Right atrium auricular region (tissue), 2 donors: Measurements from ENCODE around the gene GPC3. TPM values are rescaled to one million over a fixed set of nuclear protein-coding genes. Genes with fewer than 3 reads are reported as not detected.

Source experiments
- DNase-seq: peaks from one replicate; pipeline ENCODE4 v3.0.0-alpha.2; 2019; ENCODE audit warnings: low spot score
- H3K27ac ChIP-seq, 2 donors: fragments of 200-600 bp; sonication (generic); 1 replicate in 1 of 2; 2 replicates in 1 of 2; pipeline ENCODE4 v1.5.1; 2016 to 2019
- H3K27me3 ChIP-seq, 2 donors: fragments of 200-600 bp; sonication (generic); one replicate each; pipeline versions ENCODE4 v1.5.1 to v1.6.0; 2017 to 2019
- H3K36me3 ChIP-seq: fragments of 200-600 bp; sonication (generic); one replicate; pipeline ENCODE4 v1.5.1; 2016
- H3K4me1 ChIP-seq, 2 donors: fragments of 200-600 bp; sonication (generic); one replicate each; pipeline versions ENCODE4 v1.5.1 to v1.6.0; 2017 to 2019
- H3K4me3 ChIP-seq, 2 donors: fragments of 200-600 bp; sonication (generic); 1 replicate in 1 of 2; 2 replicates in 1 of 2; pipeline ENCODE4 v1.5.1; 2017 to 2019; ENCODE audit warnings: mild to moderate bottlenecking in 1 of 2, moderate library complexity in 1 of 2
- H3K9me3 ChIP-seq, 2 donors: fragments of 200-600 bp; sonication (generic); one replicate each; pipeline ENCODE4 v1.5.1; 2019
- CTCF ChIP-seq, 2 donors: fragments of 200-600 bp; sonication (generic); IDR thresholded peaks; one replicate each; pipeline ENCODE4 v1.5.1; 2019; ENCODE audit warnings: antibody characterized with exemption in 2 of 2
- total RNA-seq, 2 donors: library from RNA; depleted of rRNA; stranded (reverse); fragments of >200 nt; gene quantifications; one replicate each; pipeline ENCODE4 v1.1.0, GENCODE V29; 2016

Gene GPC3
- total RNA-seq, 2 donors from 2014 or later = 3.5 to 18.6 TPM

DNA sequence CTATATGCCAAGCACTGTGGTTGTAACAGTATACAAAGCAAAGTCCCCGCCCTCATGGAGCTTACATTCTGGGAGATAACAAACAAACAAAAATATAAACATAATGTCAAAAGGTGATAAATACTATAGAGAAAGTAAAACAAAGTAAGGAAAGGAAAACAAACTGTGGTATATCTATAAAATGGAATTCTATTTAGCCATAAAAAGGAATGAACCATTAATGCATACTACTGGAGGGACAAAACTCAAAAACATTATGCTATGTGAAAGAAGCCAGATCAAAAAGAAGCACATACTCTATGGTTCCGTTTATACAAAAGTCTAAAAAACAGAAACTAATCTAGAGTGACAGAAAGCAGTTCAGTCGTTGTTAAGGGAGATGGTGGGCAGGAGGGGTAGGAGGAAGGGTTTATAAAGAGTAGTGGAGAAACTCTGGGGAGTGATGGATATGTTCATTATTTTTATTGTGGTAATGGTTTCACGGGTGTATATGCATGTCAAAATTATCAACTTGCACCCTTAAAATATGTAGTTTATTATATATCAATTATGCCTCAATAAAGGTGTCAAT, 31.5 kb downstream of the GPC3 start:
- Histone ChIP-seq H3K4me3 (no peak overlapping the region), H3K27me3 (no peaks in the 10 kb centered on the region), H3K4me1 (no peaks in the 10 kb centered on the region), H3K36me3 (no peaks in the 10 kb centered on the region), H3K9me3 (no peaks in the 10 kb centered on the region), H3K27ac (no peak overlapping the region)
- no peak for TF ChIP-seq CTCF (IDR thresholded peaks at IDR 0.05)
- DNase-seq = no peak

DNA sequence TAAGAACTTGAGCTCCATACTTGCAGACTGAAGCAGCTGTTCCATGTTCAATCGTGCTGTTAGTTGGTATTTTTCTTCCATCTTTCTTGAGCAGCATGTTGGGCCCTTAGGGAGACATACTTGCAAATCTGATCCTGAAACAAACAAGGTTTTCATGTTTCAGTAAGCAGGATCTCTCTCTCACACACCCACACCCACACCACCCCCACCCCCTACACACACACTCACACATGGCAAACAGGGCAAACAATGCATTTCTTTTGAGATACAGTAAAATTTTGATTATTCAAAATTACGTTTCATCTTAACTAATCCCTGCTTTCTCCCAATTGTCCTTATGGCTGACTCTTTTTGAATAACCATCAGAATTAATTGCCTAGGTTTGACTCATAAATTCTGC, 32.3 kb downstream of the GPC3 start:
- TF ChIP-seq CTCF (IDR thresholded peaks at IDR 0.05) = no peak
- no peak for DNase-seq
- Histone ChIP-seq H3K36me3 (no peaks in the 10 kb centered on the region), H3K27ac (no peak overlapping the region), H3K4me1 (no peaks in the 10 kb centered on the region), H3K4me3 (no peak overlapping the region), H3K9me3 (no peaks in the 10 kb centered on the region), H3K27me3 (no peaks in the 10 kb centered on the region)

- no peaks in the 10 kb centered on the region for H3K4me1 ChIP-seq
- DNase-seq = no peak
- no peak for TF ChIP-seq CTCF (IDR thresholded peaks at IDR 0.05)
These were observed 34.3 kb downstream of the GPC3 start for GRCh38 chrX:133951098-133951497.

DNA sequence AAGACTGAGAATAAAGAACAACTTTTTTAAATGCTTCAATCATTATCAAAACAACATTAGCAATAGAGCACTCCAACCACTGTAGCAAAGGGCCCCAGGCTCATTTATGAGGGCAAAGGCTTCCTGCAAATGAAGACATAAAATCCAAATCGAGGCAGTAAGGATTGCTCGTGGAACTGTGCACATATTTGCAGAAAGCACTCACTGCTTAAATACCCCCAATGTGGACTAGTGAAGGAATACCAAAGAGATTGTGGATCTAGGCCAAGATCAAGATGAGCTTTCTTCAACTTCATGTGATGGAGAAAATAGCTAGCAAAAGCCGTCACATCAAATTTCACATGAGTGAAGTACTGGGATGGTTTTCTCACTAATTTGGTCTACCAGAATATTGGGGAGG, 35.2 kb downstream of the GPC3 start:
- no peak for DNase-seq
- no peak for TF ChIP-seq CTCF (IDR thresholded peaks at IDR 0.05)
- H3K27ac ChIP-seq = no peak overlapping the region
- H3K9me3 ChIP-seq = no peaks in the 10 kb centered on the region
- H3K36me3 ChIP-seq = no peaks in the 10 kb centered on the region
- no peaks in the 10 kb centered on the region for H3K4me1 ChIP-seq
- no peaks in the 10 kb centered on the region for H3K27me3 ChIP-seq
- no peak overlapping the region for H3K4me3 ChIP-seq

More at GRCh38 chrX:133951098-133951497, 34.3 kb downstream of the GPC3 start:
- Histone ChIP-seq H3K36me3 (no peaks in the 10 kb centered on the region), H3K27me3 (no peaks in the 10 kb centered on the region), H3K9me3 (no peaks in the 10 kb centered on the region), H3K4me3 (no peak overlapping the region), H3K27ac (no peak overlapping the region)

- Histone ChIP-seq H3K4me3 (no peak overlapping the region), H3K27me3 (no peaks in the 10 kb centered on the region), H3K4me1 (no peaks in the 10 kb centered on the region), H3K9me3 (no peaks in the 10 kb centered on the region), H3K27ac (no peak overlapping the region), H3K36me3 (no peaks in the 10 kb centered on the region)
- DNase-seq = no peak
- TF ChIP-seq CTCF (IDR thresholded peaks at IDR 0.05) = no peak
These were observed 36.5 kb downstream of the GPC3 start for GRCh38 chrX:133948895-133949294.

DNA sequence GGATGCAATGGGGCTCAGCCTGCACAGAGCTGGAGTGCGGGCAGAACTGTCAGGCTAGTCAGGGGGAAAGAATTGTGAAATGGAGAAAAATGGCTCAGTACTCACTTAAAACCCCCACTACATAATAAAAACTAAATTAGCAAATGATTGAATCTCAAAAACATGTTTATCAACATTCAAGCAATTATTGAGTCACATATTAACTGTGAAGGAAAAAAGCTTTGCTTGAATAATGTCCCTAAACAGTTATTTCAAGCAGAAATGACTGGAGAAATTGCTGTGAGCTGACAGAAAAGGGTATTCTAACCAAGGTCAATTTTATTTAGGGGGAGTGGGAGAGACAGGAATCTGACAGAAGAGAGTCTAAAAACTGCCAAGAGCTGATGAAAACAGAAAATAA, 37.4 kb downstream of the GPC3 start:
- no peaks in the 10 kb centered on the region for H3K9me3 ChIP-seq
- no peaks in the 10 kb centered on the region for H3K4me1 ChIP-seq
- H3K27ac ChIP-seq = no peak overlapping the region
- no peak for DNase-seq
- no peaks in the 10 kb centered on the region for H3K36me3 ChIP-seq
- TF ChIP-seq CTCF (IDR thresholded peaks at IDR 0.05) = no peak
- H3K4me3 ChIP-seq = no peak overlapping the region
- no peaks in the 10 kb centered on the region for H3K27me3 ChIP-seq
